ENCODE measurements around the gene DNMT3B.

DNA sequence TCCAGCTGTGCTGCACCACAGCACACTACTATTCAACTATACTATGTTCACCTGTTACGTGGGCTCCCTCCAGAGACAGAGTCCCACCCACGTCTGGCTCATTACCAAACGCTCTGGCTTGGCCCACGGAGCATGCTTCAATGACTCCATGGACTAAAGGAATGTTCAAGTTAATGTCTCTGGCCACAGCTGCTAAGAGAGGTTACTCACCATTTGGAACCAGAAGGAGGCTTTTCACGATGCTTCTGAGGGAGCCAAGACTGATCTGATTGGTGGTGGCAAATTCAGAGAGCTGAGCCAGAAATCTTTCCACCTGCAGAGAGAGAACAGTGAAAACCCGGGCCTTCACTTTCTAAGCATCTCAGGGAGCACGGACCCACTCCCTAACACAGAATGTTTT lies 34.5 kb upstream of the DNMT3B start:
- TF ChIP-seq POLR2A (IDR thresholded peaks at IDR 0.05): no peak
- TF ChIP-seq CTCF (IDR thresholded peaks at IDR 0.05 in 4 of 5, conservative IDR thresholded peaks at IDR 0.05 in 1 of 5): no peak

Data from gastrocnemius medialis (tissue), 4 donors.